Dermis blood vessel endothelial cell (primary cell): Measurements from ENCODE around the gene PBX3. TPM values are rescaled to one million over a fixed set of nuclear protein-coding genes. Genes with fewer than 3 reads are reported as not detected.

Source experiments
- DNase-seq: peaks from one replicate; pipeline ENCODE4 v3.0.0; 2010
- total RNA-seq: library from RNA; depleted of rRNA; stranded (reverse); fragments of >200 nt; gene quantifications from 2 replicates; pipeline ENCODE4 v1.2.3, GENCODE V29; 2014

Gene PBX3
- total RNA-seq, 1 donor from 2014 or later = 10.2 TPM

DNA sequence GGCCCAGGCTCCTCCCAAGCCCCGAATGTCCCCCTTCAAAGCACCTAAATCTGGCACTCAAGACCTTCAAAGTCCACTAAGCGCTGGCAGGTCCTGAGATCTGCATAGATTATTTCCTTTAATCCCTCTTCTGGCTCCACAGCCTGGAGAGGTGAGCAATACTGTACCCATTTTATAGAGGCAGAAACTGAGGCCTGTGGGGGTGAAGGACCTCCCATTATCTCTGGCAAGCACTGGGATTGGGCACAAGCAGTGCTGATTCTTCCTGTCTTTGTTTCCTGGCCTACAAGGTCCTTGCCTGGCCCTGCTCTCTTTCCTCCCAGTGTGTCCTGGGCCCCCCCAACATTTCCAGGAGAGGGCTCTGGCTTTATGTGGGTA is 252.3 kb downstream of the PBX3 start:
- DNase-seq = no peak

DNA sequence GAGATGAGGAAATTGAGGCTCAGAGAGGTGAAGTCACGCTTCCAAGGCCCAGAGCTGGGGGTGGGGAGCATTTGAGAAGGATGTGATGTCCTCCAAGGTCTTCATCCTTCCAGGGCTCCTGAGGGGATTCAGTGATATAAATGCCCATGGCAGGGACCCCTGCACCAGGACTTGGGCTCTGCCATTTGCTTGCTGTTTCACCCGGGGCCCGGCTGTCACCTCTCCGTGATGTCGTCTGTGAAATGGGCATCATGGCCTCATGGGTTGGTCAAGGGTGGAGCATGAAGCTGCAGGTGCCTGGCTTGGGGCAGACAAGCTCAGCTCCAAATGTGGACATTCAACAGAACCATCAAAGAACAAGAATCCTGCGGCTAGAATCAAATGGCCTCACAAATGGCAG is 253.1 kb downstream of the PBX3 start:
- no peak for DNase-seq

DNA sequence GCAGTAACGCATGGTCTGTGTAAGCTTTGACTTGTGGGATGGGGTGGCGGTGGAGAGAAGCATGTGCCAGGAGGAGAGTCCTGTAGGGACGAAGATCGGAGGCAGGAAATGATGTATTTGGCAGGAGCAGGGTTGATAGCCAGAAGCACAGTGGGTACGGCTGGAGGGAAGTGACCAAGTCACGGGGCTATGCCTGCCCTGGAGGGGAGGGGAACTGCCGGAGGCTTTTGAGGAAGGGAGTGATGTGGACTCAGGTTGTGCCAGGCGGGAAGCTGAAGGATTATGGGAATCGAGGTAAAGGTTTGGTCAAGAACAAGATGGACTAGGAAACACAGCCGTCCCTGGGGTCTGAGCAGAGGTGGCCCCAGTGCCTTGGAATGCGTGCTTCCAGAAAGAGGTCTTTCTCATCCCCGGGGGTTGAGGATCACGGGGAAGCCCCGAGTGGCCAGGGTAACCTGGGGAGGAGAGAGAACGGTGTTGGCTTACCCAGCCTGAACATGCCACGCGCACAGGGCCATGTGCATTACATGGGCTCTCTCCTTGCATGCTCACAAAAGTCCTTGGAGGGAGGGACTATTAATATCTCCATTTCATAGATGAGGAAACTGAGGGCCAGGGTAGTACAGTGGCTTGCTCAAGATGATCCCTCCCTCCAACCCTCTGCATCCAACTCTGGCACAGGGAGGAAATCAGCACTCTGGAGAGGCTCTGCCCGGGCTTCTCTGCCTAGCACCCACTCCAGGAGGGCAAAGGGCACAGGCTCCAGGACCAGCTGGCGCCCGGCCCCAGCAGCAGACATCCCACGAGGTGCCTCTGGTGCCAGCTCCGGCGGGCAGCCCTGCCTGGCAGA is 253.8 kb downstream of the PBX3 start:
- peak; percentile 3 for DNase-seq

DNA sequence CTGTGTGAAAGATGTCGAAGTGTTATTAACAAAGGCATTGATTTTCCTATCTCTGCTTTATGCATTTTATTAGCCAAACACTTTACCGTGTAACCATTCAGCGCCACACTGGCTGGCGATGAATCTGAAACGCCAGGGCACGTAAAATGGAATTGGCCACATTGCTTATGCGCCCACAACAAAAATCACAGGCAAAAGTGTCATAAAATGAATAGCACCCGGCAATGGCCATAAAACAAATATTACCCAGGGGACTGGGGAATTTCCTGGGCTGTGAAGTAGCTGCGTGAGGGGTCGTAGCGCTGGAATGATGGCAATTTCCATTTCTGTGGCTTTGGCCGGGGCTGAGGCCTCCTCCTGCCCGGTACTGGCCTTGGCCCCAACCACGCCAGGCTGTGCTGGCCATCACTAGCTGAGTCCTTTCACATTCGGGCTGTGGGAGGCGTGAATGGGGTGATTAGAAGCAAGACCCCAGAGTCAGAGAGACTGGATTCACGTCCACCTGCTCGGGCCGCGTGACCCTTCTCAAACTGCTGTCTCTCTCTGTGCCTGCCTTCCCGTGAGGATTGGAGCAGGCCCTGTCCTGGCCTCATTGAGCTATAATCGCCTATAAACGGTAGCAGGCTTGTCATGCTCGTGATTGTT is 254.5 kb downstream of the PBX3 start:
- DNase-seq = no peak

DNA sequence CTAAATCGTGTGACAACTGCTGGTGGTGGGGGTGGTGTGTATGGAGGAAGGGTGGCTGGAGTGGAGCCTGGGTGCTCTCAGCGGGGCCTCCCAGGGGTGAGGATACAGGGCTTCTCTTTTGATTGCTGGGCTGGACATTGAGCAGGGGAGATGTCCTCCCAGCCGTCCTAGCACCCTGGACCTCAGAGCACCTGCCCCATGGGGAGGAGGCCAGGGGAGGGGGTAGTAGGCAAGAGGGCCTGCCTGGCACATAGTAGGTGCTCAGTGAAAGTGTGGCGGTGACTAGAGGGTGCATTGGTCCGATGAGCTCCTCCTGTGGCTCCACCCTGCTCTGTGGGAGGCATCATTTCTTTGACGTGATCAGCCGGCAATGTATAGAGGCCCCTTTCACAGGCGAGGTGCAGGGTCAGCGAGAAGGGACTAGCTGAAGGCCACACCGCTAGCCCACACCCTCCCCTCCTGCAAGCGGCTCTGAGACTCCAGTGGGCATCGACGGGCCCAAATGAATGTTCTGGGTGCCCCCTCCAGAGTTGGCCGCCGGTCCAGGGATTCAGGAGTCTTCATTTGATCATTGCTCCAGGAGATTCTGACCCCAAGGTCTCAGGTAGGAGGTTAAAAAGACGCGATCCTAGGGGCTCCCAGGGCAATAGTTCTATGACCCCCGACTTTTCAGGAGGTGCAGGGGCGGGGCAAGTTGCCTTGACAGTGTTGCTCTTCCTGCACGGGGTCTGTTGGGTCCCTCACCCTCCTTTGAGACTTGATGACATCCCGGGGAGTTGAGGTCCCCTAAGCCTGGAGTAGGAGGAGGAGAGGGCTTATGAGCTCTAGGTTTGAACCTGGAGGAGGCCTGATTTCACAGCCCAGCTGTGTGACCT is 255.5 kb downstream of the PBX3 start:
- no peak for DNase-seq

DNA sequence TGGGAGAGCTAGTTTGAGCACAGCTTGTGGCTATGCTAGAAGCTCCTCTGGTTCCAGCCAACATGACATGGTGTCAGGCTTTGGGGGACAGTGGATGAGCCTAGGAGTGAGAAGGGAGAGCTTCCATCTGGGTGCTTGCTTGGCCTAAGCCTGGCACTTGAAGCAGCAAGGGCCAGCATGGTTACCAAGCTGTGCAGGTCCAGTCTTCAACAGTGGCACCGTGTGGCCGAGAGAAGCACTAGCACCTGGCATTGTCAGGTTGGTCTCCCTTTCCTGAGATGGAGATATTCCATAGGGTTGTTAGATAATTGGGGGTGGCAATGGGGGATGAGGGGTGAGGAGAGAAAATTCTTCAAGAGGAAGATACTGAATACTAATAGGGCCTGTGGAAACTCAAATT is 261.9 kb downstream of the PBX3 start:
- peak; percentile 5 for DNase-seq

DNA sequence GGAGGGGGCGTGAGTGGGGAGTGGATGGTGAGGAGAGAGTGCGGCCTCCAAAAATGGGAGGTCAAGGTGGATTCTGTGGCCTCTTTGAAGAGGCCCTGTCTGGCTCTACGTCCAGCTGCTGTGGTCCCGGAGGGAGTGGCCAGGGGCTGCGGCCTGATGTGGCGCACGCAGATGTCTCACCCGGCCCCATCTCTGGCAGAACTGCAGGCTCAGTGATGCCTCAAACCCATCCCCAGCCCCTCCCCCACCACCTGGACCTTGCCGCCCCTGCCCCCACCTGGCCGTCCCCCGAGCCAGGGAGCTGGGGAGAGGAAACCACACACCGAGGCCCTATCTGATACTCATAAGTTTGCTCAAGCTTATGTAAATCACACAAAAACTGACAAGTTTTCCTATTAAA is 267.6 kb downstream of the PBX3 start:
- no peak for DNase-seq

DNA sequence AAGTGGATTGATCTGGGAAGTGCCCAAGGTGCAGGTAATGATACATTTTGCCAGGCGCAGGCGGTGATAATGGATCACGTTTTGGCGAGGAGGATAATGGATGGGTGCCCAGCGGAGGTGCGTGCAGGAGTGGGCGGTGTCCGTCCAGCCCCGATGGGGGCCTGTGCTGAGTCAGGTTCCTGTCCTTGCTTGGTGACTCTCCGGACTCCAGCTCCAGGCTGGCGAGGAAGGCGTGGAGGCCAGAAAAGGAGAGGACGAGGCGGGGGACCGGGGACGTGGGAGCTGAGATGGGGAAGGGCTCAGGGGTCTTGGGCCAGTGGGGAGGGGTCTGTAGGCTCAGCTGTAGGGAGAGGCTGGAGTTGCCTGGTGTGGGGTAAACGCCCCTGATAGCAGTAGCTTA is 268.3 kb downstream of the PBX3 start:
- DNase-seq = no peak

DNA sequence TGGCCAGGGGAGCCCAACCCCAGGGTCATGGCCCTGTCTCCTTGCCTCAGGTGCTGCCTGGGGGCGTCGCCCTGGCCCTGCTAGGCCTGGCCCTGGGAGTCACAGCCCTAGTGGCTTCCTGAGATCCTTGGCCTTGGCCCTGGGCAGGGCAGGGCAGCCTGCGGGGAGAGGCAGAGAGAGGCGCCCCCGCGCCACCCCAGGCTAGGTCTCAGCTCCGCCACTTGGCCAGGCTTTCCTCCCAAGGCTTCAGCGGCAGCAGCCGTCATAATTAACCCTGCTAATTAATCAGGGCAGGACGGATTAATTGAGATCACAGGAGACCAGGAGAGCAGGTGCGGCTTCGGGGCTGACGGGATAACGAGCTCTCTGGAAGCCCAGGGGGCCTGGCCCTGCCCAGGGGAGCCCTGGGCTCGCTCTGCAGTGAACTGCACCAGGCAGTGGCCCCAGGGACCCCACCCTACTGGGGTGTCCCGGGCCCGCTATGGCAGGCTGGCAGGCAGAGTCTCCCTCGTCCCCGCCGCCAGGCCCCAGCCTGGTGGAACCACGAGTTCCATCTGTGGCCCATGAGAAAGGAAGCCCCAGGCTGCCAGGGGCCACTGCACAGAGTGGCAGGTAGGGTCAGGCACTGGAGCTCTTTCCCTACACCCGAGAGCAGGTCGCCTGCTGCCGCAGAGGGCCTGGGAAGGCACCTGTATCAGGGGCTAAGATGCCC is 269.6 kb downstream of the PBX3 start:
- DNase-seq = no peak

Other genes with a start within 250 kb of the PBX3 start
- gene MAPKAP1, start 40.2 kb upstream of the PBX3 start, total RNA-seq = 82.5 and 84.4 TPM in 2 replicates